Natural killer cell treated with Interleukin-12 subunit alpha and Interleukin-12 subunit beta and Interleukin-15 and Interleukin-18, amount 100 ng/mL, for 72 hours (primary cell): Measurements from ENCODE around the gene PHYH. TPM values are rescaled to one million over a fixed set of nuclear protein-coding genes. Genes with fewer than 3 reads are reported as not detected.
"Not testable (repeated sequence)": the region's sequence is repeated elsewhere in the genome, so short reads cannot be mapped to it uniquely, and the experiment has no call there.

Source experiments
- ATAC-seq, 2 donors: fragments of 150-1000 bp; cut with Tn5 transposase in 1 of 2; sonication (Bioruptor Pico), chemical (Tn5 transposase) in 1 of 2; 2 replicates each; pipeline ENCODE4 v1.10.0; 2021
- DNase-seq: peaks from one replicate; pipeline ENCODE4 v3.0.0; 2022; ENCODE audit warnings: low spot score
- H3K27ac Mint-ChIP-seq, 2 donors: 1 replicate in 1 of 2; 2 replicates in 1 of 2; pipeline ENCODE4 v1.8.0; 2022; ENCODE audit warnings: mixed read lengths in 2 of 2, mild to moderate bottlenecking in 1 of 2, moderate library complexity in 1 of 2
- H3K27me3 Mint-ChIP-seq, 2 donors: 1 replicate in 1 of 2; 2 replicates in 1 of 2; pipeline ENCODE4 v1.8.0; 2022; ENCODE audit warnings: mixed read lengths in 2 of 2
- H3K36me3 Mint-ChIP-seq: one replicate; pipeline ENCODE4 v1.8.0; 2022; ENCODE audit warnings: mixed read lengths
- H3K4me1 Mint-ChIP-seq, 2 donors: 1 replicate in 1 of 2; 2 replicates in 1 of 2; pipeline ENCODE4 v1.8.0; 2022; ENCODE audit warnings: low read depth in 2 of 2, mixed read lengths in 2 of 2, mild to moderate bottlenecking in 1 of 2
- H3K4me3 Mint-ChIP-seq: one replicate; pipeline ENCODE4 v1.8.0; 2022; ENCODE audit warnings: mixed read lengths
- H3K9me3 Mint-ChIP-seq: 2 replicates; pipeline ENCODE4 v1.8.0; 2022; ENCODE audit warnings: mixed read lengths
- total RNA-seq, 2 donors: library from RNA; stranded (reverse); gene quantifications; one replicate each; pipeline ENCODE4 v1.2.3, GENCODE V29; 2022

PHYH gene
- total RNA-seq, 2 donors from 2014 or later, result 4.4 to 7.0 TPM

GRCh38 chr10:13276146-13276545 is 23.7 kb downstream of the PHYH start:
- H3K27me3 Mint-ChIP-seq, H3K4me3 Mint-ChIP-seq, H3K4me1 Mint-ChIP-seq, ATAC-seq, H3K27ac Mint-ChIP-seq, H3K9me3 Mint-ChIP-seq, DNase-seq, H3K36me3 Mint-ChIP-seq: not testable (repeated sequence)

GRCh38 chr10:13272164-13272571 is 27.7 kb downstream of the PHYH start:
- no peak overlapping the region for H3K27ac Mint-ChIP-seq
- DNase-seq (no peak), ATAC-seq (no peak)
- H3K27me3 Mint-ChIP-seq, result peaks cover 0 to 2% of the 10 kb centered on the region in 2 donors
- no peaks in the 10 kb centered on the region for H3K9me3 Mint-ChIP-seq
- H3K36me3 Mint-ChIP-seq, result no peaks in the 10 kb centered on the region
- no peak overlapping the region for H3K4me3 Mint-ChIP-seq
- peaks cover 0 to 6% of the 10 kb centered on the region in 2 donors for H3K4me1 Mint-ChIP-seq

GRCh38 chr10:13271552-13272163 is 28.2 kb downstream of the PHYH start:
- H3K4me3 Mint-ChIP-seq, result no peak overlapping the region
- DNase-seq, result no peak
- peaks cover 0 to 6% of the 10 kb centered on the region in 2 donors for H3K4me1 Mint-ChIP-seq
- no peaks in the 10 kb centered on the region for H3K36me3 Mint-ChIP-seq
- no peak overlapping the region for H3K27ac Mint-ChIP-seq
- peak; percentile 56 to 57 for ATAC-seq
- H3K9me3 Mint-ChIP-seq, result no peaks in the 10 kb centered on the region
- H3K27me3 Mint-ChIP-seq, result peaks cover 0 to 2% of the 10 kb centered on the region in 2 donors

GRCh38 chr10:13270877-13271551 is 28.9 kb downstream of the PHYH start:
- no peak for ATAC-seq
- Mint-ChIP-seq H3K27me3 (peaks cover 4% of the 10 kb centered on the region in 2 donors), H3K9me3 (no peaks in the 10 kb centered on the region), H3K27ac (no peak overlapping the region), H3K36me3 (no peaks in the 10 kb centered on the region), H3K4me3 (no peak overlapping the region), H3K4me1 (peaks cover 0 to 6% of the 10 kb centered on the region in 2 donors)
- no peak for DNase-seq

- Mint-ChIP-seq H3K36me3 (no peaks in the 10 kb centered on the region), H3K27me3 (peaks cover 11 to 13% of the 10 kb centered on the region in 2 donors), H3K27ac (no peak overlapping the region), H3K4me3 (no peak overlapping the region), H3K4me1 (peaks cover 0 to 6% of the 10 kb centered on the region in 2 donors), H3K9me3 (no peaks in the 10 kb centered on the region)
- no peak for ATAC-seq
- DNase-seq, result no peak
These were observed 31.0 kb downstream of the PHYH start for GRCh38 chr10:13268841-13269240.

GRCh38 chr10:13268310-13268709 is 31.6 kb downstream of the PHYH start:
- H3K27ac Mint-ChIP-seq, result no peak overlapping the region
- DNase-seq (no peak), ATAC-seq (no peak)
- peaks cover 15 to 16% of the 10 kb centered on the region in 2 donors for H3K27me3 Mint-ChIP-seq
- H3K4me1 Mint-ChIP-seq, result peaks cover 0 to 6% of the 10 kb centered on the region in 2 donors
- H3K4me3 Mint-ChIP-seq, result no peak overlapping the region
- H3K36me3 Mint-ChIP-seq, result no peaks in the 10 kb centered on the region
- H3K9me3 Mint-ChIP-seq, result no peaks in the 10 kb centered on the region

- Mint-ChIP-seq H3K36me3 (no peaks in the 10 kb centered on the region), H3K9me3 (no peaks in the 10 kb centered on the region), H3K27me3 (peaks cover 22 to 28% of the 10 kb centered on the region in 2 donors), H3K4me1 (no peaks in the 10 kb centered on the region), H3K27ac (no peak overlapping the region), H3K4me3 (no peak overlapping the region)
- ATAC-seq, result no peak
- no peak for DNase-seq
These were observed 36.3 kb downstream of the PHYH start for GRCh38 chr10:13263591-13263990.

- no peak overlapping the region for H3K4me3 Mint-ChIP-seq
These were observed 37.4 kb downstream of the PHYH start for GRCh38 chr10:13262433-13262832.

GRCh38 chr10:13257621-13258140 is 42.2 kb downstream of the PHYH start:
- Mint-ChIP-seq H3K4me1 (no peaks in the 10 kb centered on the region), H3K36me3 (no peaks in the 10 kb centered on the region), H3K27me3 (peaks cover 10 to 13% of the 10 kb centered on the region in 2 donors), H3K27ac (no peak overlapping the region), H3K4me3 (no peak overlapping the region), H3K9me3 (no peaks in the 10 kb centered on the region)
- DNase-seq, result no peak
- no peak for ATAC-seq

More at GRCh38 chr10:13262433-13262832, 37.4 kb downstream of the PHYH start:
- DNase-seq (no peak), ATAC-seq (no peak)
- no peaks in the 10 kb centered on the region for H3K9me3 Mint-ChIP-seq
- H3K4me1 Mint-ChIP-seq, result no peaks in the 10 kb centered on the region
- H3K36me3 Mint-ChIP-seq, result no peaks in the 10 kb centered on the region
- H3K27ac Mint-ChIP-seq, result no peak overlapping the region
- peaks cover 24 to 28% of the 10 kb centered on the region in 2 donors for H3K27me3 Mint-ChIP-seq

- Mint-ChIP-seq H3K9me3 (no peaks in the 10 kb centered on the region), H3K36me3 (no peaks in the 10 kb centered on the region), H3K4me3 (no peak overlapping the region), H3K4me1 (no peaks in the 10 kb centered on the region), H3K27ac (no peak overlapping the region), H3K27me3 (peaks cover 7 to 8% of the 10 kb centered on the region in 2 donors)
- ATAC-seq (no peak), DNase-seq (no peak)
These were observed 43.2 kb downstream of the PHYH start for GRCh38 chr10:13256627-13257026.

- H3K4me1 Mint-ChIP-seq, result no peaks in the 10 kb centered on the region
- no peak overlapping the region for H3K27ac Mint-ChIP-seq
- no peaks in the 10 kb centered on the region for H3K9me3 Mint-ChIP-seq
- no peak overlapping the region for H3K4me3 Mint-ChIP-seq
- ATAC-seq, result no peak
- no peaks in the 10 kb centered on the region for H3K36me3 Mint-ChIP-seq
- DNase-seq, result no peak
- H3K27me3 Mint-ChIP-seq, result peaks cover 6 to 7% of the 10 kb centered on the region in 2 donors
These were observed 46.1 kb downstream of the PHYH start for GRCh38 chr10:13253726-13254125.

GRCh38 chr10:13247784-13248183 is 52.1 kb downstream of the PHYH start:
- Mint-ChIP-seq H3K27ac (no peak overlapping the region), H3K4me3 (no peak overlapping the region), H3K27me3 (no peaks in the 10 kb centered on the region), H3K4me1 (no peaks in the 10 kb centered on the region), H3K9me3 (no peaks in the 10 kb centered on the region), H3K36me3 (no peaks in the 10 kb centered on the region)
- ATAC-seq (no peak), DNase-seq (no peak)

GRCh38 chr10:13247246-13247645 is 52.6 kb downstream of the PHYH start:
- Mint-ChIP-seq H3K9me3 (no peaks in the 10 kb centered on the region), H3K27ac (no peak overlapping the region), H3K4me1 (no peaks in the 10 kb centered on the region), H3K36me3 (no peaks in the 10 kb centered on the region), H3K4me3 (no peak overlapping the region), H3K27me3 (no peaks in the 10 kb centered on the region)
- DNase-seq (no peak), ATAC-seq (no peak)

GRCh38 chr10:13242260-13242659 is 57.6 kb downstream of the PHYH start:
- not testable (repeated sequence) for H3K27me3 Mint-ChIP-seq, ATAC-seq, H3K9me3 Mint-ChIP-seq, DNase-seq, H3K4me1 Mint-ChIP-seq, H3K4me3 Mint-ChIP-seq, H3K36me3 Mint-ChIP-seq, H3K27ac Mint-ChIP-seq
